ENCODE results near the gene RNF43.
A peak's percentile ranks its signal among the peaks of the same experiment; 100 is the strongest.
"Not testable (repeated sequence)": the region's sequence is repeated elsewhere in the genome, so short reads cannot be mapped to it uniquely, and the experiment has no call there.

The RNF43 gene

DNA sequence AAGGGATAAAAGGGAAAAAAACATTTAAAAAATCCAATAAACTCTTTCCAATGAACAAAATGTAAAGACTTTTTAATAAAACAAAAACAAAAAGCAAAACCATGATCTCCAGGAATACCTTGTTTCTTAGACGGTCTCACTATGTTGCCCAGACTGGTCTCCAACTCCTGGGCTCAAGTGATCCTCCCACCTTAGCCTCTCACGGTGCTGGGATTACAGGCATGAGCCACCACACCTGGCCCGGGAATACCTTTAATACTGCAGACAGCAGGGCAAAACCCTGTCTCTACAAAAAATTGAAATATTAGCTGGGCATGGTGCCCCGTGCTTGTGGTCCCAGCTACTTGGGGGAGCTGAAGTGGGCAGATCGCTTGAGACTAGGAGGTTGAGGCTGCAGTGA lies 7.9 kb downstream of the RNF43 start:
- DNase-seq (ENCODE audit: low spot score) = no peak

DNA sequence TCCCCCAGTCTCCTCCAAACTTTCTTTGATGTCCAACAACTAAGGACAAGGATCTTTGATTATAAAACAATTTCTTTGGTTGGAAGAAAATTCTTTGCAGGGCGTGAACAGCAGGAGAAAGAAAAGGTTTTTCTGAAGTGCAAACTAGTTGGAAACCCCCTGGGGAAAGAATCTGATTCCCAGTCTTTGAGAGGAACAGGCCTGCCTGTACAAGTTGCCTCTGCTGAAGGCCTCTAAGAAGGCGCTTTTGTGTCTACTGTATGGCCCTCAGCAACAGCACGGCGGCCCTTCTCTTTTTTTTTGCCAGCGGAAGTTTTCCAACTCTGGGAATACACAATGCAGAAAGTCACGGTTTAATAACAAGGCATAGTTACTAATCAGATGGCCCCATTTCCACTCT lies 14.0 kb downstream of the RNF43 start:
- DNase-seq (ENCODE audit: low spot score) = peak; percentile 57

DNA sequence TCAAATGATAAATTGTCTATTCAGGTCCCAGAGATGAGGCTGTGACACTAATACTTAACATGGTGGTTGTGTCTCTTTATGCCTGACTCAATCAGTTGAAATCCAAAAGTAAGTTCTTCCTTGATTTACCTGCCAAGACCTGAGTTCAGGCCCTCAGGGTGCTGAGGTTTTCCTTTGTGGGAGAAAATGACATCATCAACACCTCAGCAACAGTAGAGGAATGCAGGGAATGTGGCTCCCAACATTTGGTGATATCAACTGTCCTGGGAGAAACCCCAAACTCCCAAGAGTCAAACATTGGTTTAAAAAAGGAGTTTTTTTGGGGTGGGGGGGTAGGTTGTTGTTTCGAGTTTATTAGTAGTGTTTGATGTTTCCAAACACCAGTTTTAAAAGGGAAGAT lies 14.7 kb downstream of the RNF43 start:
- DNase-seq (ENCODE audit: low spot score) = no peak

DNA sequence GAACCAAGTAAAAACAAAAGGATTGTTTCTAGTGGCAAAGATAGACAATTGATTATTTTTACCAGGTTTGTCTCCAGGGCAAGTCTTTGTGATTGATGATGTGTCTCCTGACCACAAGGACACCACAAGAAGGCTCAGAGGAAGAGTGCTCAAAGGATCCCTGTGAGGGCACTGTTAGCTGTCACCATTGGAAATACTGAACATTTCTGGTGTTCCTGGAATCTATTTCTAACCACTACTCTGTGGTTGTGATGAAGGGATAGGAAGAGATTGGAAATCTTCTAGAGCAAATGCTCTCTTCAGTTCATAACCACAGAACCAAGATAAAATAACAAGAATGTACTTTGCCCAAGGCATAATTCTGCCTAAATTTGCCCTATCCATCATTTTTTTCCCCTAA lies 15.3 kb downstream of the RNF43 start:
- no peak for DNase-seq (ENCODE audit: low spot score)

DNA sequence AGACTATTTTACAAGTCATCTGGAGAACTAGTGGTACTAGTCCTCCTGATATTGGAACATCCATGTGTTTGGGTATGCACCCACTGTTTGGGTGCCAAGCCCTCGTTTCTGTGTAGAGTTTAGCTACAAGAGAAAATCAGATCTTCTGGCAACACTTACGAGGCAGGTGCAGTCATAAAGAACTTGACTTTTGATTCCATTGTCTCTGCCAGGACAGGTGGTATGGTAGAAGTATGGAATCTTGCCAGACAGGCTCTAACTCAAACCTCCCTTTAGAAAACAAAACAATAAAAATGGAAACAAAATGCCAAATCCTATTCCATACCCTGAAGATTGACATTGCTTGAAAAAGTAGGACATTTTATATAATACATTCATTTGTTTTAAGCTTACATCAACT lies 16.0 kb downstream of the RNF43 start:
- DNase-seq (ENCODE audit: low spot score) = no peak

DNA sequence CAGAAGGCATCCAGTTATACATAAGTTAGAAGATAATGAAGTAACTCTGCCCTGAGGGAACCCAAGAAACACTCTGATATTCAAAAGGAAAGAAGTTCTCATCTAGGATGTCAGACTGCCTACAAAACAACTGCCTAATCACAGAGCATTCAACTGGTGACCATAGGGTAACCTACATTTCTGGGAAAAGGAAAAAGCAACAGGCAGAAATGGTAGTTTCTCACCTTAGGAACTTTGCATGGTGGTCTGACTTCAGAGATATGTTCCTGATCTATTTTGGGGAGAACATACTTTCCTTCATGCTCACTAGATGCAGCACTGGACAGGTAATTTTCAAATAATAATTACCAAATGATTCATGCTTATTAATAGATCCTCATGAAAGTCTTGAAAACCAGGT lies 16.5 kb downstream of the RNF43 start:
- DNase-seq (ENCODE audit: low spot score) = no peak

DNA sequence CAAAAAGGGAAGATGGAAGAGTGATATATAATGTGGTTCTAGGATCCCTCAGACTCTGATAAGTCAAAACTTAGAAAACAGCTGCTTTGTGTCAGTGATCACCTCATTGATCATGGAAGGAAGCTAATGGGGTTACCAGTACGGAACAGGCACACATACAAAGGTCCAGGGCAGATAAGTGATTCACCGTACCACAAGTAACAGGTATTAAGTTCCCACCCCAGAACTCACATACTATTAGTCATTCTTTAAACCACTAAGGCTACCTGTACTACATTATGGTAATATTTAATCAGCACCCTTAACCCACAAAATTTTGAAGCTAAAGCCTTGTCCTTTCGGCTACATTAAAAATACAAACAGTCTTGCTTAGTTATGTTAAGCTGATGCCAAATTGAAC lies 17.4 kb downstream of the RNF43 start:
- no peak for DNase-seq (ENCODE audit: low spot score)

DNA sequence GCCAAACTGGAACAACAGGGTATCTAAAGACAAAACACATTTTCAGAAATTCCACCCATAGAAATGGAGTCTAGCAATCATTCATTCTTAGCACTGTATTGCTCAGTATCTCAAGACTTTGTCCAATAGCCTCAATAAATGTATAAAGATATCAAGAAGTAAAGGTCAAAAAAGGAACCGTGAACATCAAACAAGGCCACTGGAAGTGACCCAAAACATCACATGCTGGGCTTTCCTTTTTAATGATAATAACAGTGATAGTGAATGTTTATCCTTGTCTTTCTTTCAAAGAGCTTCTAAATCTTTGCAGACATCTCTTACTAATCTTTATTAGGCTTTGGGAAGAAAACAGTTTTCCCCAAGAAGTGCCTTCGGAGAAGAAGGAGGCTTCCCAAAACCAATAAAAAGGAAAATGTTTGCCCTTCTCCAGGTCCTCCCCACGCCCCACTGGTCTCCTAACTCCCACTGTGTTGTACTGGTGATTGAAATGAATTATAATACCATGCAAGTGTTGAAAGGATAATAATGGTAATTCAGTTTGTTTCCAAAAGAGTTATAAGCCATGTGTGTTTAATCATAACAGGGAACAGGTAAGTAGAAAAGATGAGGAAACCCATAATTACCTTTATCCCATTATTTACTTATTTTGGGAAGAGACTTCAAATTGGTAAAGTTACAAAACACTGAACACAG lies 18.6 kb downstream of the RNF43 start:
- no peak for DNase-seq (ENCODE audit: low spot score)

DNA sequence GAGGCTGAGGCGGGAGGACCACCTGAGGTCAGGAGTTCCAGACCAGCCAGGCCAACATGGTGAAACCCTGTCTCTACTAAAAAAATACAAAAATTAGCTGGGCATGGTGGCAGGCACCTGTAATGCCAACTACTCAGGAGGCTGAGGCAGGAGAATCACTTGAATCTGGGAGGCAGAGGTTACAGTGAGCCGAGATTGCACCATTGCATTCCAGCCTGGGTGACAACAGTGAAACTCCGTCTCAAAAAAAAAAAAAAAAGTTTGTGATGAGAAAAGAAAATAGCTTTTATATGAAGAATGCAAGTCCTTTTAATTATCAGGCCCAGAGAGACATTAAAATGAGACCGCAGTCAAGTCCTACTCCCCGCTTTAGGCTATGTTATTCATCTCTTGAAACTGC lies 19.9 kb downstream of the RNF43 start:
- not testable (repeated sequence) for DNase-seq (ENCODE audit: low spot score)

DNA sequence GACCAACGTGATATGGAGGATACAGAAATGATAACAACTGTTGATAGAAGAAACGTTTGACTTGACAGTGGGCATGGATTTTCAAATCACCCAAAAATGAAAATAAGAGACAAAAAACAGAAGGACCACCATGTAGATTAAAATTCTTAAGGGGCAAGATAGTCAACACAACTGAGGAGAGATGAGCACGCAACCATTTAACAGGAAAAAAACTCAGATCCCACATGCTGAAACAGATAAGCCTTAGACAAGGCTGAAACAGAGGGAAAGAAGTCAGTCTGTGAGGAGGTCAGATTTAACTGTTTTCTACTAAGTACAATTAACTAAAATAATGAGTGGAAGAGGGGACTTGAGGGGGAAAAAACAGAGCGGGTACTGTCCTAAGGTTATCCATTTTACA lies 21.2 kb downstream of the RNF43 start:
- no peak for DNase-seq (ENCODE audit: low spot score)

DNA sequence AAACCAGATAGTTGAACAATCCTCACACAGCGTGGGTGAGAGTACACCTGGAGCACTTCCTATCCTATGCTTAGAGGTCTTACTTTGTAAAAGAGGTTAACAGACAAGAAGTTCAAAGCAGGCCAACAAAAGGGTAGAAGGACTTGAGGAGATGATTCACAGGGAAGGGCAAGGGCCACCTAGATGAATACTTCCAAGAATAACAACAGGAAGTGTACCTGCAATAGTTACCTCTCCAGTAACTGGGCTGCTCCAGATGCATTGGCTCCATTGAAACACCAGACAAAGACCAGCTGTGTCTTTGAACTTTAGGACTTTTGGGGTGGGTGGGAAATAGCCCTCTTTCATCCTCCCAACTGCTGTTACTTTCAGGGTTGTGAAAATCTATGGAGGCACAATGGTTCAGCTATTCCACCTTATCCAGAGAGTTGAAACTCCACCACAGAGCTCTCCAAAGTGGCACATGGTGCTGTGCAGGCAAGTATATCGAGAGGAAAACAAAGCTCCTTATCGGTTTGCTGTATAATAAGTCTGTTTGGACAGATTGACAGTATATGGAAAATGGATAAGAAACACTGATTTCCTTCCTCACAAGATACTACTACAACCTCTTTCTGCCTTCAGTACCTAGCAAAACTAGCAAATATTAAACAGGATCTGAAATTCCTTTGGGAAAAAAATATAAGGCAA lies 22.7 kb downstream of the RNF43 start:
- no peak for DNase-seq (ENCODE audit: low spot score)

DNA sequence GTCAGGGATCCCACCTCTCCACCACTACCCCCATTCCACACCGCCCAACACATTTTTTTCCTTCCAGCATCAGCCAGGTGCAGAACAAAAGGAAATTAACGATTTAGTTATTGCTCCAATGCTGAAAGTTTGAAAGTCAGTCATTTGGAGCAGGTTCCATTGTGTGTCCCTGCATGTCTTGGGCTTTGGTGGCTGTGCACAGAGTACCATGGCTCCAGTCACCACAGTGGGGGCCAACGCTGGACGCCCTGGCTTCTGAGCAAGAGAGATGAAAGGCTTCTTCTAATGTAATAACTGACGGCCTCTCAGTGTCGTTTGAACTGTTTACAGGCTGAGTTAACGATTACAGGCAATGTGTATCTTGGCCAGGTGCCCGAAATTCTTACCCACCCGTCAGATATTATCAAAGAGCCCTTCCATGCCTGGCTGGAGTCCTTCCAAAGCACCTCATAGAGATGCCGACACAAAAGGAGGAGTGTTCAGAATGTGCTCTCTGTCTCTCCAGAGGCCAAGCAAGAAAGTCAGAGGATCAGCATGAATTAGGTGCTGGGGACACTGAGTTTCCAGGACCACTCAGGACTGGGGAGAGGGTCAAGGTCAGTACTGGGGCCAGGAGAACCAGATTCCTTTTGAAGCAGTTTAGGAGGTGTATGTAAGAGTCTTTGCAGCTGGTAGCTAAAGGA lies 25.9 kb downstream of the RNF43 start:
- DNase-seq (ENCODE audit: low spot score) = no peak

DNA sequence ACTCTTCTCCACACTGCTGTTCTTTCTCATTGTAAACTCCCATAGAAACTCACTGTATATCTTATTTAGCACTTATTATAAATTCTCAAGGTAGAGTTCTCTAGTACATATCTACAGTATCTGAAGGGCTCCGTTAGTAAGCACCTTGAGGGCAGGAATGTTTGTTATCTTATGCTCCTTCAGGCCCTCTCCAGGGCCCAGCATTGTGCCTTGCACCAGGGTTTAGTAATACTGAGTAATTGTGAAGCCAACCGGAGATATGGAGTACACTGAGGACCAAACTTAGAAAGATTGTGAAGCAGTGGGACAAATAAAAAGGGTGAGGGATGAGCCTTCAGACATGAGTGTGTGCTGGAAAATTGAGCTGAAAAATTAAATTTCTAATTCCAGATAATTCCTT lies 26.4 kb downstream of the RNF43 start:
- DNase-seq (ENCODE audit: low spot score) = no peak

DNA sequence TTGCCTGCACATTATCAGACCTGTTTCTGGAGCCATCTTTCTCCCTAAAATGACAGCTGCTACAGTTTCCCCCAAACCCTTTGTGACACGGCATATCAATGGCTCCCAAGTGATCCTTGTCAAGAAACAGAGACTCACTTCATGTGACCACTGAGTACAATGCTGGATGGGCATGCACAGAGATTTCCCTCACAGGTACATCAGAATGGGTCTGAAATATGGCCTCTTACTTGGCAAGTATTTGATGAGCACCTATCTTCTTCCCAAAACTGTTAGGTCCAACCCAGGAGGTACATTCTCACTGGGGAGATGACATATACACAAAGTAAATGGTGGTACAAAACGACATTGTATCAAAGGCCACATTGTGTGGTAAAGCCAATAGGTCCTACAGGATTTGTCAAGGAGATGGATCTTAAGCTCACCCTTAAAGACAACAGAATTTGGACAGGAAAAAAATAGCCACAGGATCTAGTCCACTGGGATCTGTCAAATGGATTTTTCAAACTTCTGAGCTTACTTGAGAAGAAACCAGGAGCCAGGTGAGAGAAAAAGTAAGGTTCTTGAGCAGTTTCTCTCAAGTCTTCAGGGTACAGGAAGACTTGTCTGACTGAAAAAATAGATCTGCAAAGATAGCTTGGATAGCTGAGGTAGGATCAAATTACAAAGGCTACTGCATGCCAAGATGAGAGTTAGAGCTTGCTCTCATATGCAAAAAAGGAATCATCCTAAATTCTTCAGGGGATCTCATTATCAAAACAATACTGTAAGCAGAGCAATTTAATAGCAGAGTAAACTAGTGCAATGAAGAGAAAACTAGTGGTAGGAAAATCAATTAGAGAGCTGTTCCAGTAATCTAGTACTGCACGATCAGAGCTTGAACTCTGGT lies 28.8 kb downstream of the RNF43 start:
- DNase-seq (ENCODE audit: low spot score) = no peak

DNA sequence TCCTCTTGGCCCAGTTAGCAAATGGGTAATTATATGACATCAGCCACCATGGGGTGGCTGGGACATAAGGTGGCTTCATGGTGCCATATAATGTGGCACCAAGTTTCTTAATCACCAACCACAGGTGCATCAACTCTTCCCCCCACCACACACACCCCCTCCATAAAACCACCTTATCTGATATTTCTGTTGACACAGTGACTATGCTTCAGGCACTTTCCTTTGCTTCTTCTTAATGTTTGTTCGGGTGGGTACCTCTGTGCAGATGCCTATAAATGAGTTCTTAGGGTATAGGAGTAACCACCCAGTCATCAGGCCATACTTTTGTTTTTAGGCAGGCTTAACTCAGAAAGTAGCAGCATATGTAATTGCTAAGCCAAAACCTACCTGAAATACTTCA lies 29.5 kb downstream of the RNF43 start:
- no peak for DNase-seq (ENCODE audit: low spot score)

DNA sequence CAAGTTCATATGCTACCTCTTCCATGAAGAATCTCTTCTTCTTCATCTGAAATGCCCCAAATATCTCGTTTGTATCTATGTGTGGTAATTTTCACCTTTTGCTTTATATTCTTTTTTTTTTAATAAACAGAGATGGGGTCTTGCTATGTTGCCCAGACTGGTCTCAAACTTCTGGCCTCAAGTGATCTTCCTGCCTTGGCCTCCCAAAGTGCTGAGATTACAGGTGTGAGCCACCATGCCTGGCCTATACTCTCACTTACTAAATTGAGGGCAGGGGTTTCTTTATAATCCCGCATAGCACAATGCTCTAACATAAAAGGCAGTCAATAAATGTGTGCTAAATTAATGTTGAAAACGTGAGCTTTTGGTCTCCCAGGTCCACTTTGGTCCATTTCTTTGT lies 30.6 kb downstream of the RNF43 start:
- no peak for DNase-seq (ENCODE audit: low spot score)

DNA sequence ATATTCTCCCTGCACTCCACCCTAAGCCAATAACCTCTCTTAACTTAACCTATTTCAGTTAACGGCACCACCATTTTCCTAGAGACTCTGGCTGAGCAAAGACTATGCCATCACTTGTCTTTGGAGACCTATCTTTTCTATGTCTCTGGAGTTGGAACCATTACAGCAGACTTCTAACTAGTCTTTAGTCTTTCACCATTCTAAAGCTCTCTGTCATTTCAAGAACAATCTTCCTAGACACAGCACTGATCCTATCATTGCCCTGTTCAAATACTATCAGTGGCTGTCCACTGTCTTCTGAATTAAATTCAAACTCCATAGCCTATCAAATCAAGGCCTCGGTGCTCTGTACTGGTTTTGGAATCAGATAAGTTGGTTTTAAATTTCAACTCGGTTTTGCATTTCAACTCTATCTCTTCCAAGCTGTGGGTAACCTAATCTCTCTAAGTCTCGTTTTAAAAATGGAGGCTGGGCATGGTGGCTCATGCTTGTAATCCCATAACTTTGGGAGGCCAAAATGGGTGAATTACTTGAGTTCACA lies 31.9 kb downstream of the RNF43 start:
- no peak for DNase-seq (ENCODE audit: low spot score)

DNA sequence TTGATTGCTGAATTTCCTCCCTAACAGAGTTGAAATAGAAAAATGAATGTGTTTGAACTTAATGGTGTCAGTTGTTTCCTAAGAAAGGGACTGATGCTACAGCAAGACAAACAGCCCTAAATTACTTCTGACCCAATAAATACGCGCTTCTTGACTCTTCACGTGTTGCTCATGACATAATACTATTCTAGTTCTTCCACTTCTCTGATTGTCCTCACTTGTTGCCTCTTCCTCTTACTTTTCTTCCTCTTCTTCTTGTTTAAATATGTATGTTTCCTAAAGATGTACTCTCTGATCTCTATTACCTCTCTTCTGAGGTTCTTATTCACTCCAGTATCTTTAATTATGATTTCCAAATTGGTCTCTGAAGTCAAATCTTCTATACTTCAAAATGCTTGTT lies 32.4 kb downstream of the RNF43 start:
- DNase-seq (ENCODE audit: low spot score) = no peak

DNA sequence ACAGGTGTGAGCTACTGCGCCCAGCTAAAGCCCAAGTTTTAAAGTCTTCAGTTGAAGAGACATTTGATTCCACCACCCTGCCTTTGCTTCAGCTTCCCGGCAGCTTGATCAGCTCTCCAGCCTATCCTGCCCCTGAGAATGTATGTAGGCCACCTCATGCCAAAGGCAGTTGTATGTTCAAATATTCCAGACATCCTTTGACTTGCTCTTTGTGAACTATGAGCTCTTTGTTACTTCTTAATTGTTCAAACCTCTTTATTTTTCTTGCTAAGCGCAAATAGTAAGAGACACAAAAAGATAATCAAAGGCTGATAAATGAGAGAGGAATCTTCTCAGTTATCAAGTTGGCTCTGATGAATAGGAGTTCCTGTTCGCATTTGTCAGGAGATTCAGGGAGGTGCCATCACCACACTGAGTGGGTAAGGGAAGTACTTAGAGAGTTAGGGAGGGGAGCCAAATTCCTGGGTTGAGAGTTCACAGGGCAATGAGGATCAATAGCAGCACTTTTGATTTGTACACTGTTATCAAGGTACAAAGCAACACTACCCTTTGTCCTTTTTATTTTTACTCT lies 33.4 kb downstream of the RNF43 start:
- DNase-seq (ENCODE audit: low spot score) = peak; percentile 30

DNA sequence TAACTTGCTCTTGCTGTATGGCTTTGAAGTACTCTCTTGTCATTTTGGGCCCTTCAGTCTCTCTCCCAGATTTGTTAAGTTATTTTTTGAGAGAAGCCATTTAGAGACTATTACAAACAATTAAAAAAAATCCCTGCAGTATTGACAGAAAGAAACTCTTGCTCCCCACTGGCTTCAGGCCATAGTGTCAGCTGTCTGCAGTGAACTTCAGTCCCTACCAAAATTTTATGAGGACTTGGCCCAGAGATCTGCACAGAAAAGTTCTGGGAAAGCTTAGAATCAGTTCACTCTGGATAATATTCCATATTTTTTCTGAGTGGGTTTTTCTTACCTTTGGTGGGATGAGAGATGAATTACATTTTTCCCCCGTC lies 34.5 kb downstream of the RNF43 start:
- no peak for DNase-seq (ENCODE audit: low spot score)

DNA sequence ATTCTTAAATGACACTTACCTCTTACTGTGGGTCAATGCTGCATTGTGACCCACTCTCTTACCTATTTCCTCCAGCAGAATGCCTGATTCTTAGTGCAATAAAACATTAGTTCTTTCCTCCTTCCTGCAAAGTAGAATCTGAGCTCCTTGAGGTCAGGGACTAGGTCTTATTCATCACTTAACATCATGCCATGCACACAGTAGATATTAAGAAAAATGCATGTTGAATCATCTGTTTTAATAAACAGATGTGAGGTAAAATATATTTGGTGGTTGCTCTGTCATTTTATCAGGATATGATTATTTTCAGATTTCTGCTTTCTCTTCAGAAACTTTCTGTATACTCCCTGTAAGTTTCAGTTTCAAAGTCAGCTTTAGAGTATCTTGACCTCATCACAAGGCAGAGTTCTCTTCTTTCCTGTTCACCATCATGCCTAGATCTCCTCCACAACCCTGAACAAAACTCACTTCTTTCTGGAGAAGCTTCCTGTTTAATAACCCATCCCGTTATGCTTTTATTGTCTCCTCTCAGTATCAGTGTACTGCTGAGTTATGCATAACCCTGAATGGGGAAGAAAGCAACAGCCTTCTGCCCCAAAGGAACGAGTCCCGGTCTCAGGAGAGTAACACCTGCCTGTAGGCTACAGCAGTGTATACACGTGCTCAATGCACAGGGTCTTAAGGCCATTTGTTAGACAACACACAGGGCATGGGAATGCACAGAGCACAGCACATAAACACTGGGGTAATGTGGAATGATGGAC lies 35.0 kb downstream of the RNF43 start:
- DNase-seq (ENCODE audit: low spot score) = peak; percentile 29
